Pancreas (tissue), 10 donors: ENCODE results near the gene GNAQ. TPM values are rescaled to one million over a fixed set of nuclear protein-coding genes. Genes with fewer than 3 reads are reported as not detected.
A peak's percentile ranks its signal among the peaks of the same experiment; 100 is the strongest.

Source experiments
- ATAC-seq, 4 donors: fragments of 200-7000 bp; cut with Tn5 transposase; one replicate each; pipeline versions ENCODE4 v1.8.0 to v1.9.1; 2020; ENCODE audit warnings: mild to moderate bottlenecking in 4 of 4, moderate library complexity in 4 of 4
- DNase-seq, 6 donors: peaks; one replicate each; pipeline ENCODE4 v3.0.0-alpha.2; 2020
- FAIRE-seq: peaks from 2 replicates; lab custom pipeline; 2012; peaks lifted over from hg19 to GRCh38; lab: Jason Lieb, UNC
- H3K27ac ChIP-seq, 4 donors: fragments of 200-600 bp; sonication (generic); 1 replicate in 3 of 4; 2 replicates in 1 of 4; pipeline versions ENCODE4 v1.5.0 to v1.8.0; 2020
- H3K27me3 ChIP-seq, 4 donors: fragments of 200-600 bp; one replicate each; pipeline ENCODE4 v1.8.0; 2021
- H3K36me3 ChIP-seq, 3 donors: fragments of 200-600 bp; sonication (generic) in 1 of 3; one replicate each; pipeline versions ENCODE4 v1.5.0 to v1.8.0; 2020 to 2021
- H3K4me1 ChIP-seq, 3 donors: fragments of 200-600 bp; one replicate each; pipeline ENCODE4 v1.8.0; 2021
- H3K4me3 ChIP-seq, 4 donors: fragments of 200-600 bp; sonication (generic) in 2 of 4; one replicate each; pipeline versions ENCODE4 v1.5.0 to v1.8.0; 2020 to 2021
- H3K9me3 ChIP-seq, 4 donors: fragments of 200-600 bp; one replicate each; pipeline ENCODE4 v1.8.0; 2021
- CTCF ChIP-seq, 4 donors: fragments of 200-600 bp; sonication (generic) in 3 of 4; IDR thresholded peaks; one replicate each; pipeline versions ENCODE4 v1.5.0 to v1.8.0; 2021; ENCODE audit warnings: antibody characterized with exemption in 4 of 4
- WGBS, 2 donors: extraction: QIAGEN DNeasy Blood & Tissue Kit; methylation state at CpG; one replicate each; pipeline ENCODE4 v1.1.7; 2013; 5-methylcytosine and 5-hydroxymethylcytosine counted together
- intact Hi-C, 3 donors: fragments of 100-400 bp; cut with DNase I; formaldehyde crosslinking; loops; one replicate each; pipeline versions ENCODE4 v1.11.1 to v1.14.2; 2022
- polyA plus RNA-seq, 2 donors: library from polyadenylated mRNA; stranded (reverse); fragments of 200-250 nt; gene quantifications; one replicate each; pipeline ENCODE4 v1.2.3, GENCODE V29; 2013
- total RNA-seq, 6 donors: library from RNA; stranded (reverse); fragmentation: NEBNext Ultra II Directional in 4 of 6; extraction: Animal tissue kit (Norgen Biotek cat#: 25700) in 4 of 6; gene quantifications; one replicate each; pipeline versions ENCODE4 v1.2.1 to v1.2.4, GENCODE V29; 2021 to 2023
- donor health status: healthy with polysubstance abuse.
- donor health status: DM: no; HTN: no; CAD: no; lungs with moderate emphysema.
- donor health status: DM: no; HTN: no; CAD: no.
- donor health status: control.
- donor health status: control.
- donor health status: Bipolar disorder and iron deficiency.
- donor health status: DM: yes; HTN: yes; CAD: no.
- donor health status: DM: no; HTN: no; CAD: no.
- donor health status: DM: no; HTN: no; CAD: no.
- donor health status: DM: yes; HTN: yes; CAD: no.

The GNAQ gene
- total and polyA plus RNA-seq, 8 donors = 6.7 to 33.8 (median 18.2) TPM

- Histone ChIP-seq H3K27me3 (no peaks in the 10 kb centered on the region), H3K4me1 (peaks cover 0 to 4% (median 0%) of the 10 kb centered on the region in 3 donors), H3K9me3 (no peaks in the 10 kb centered on the region), H3K36me3 (no peaks in the 10 kb centered on the region), H3K4me3 (no peak overlapping the region), H3K27ac (no peak overlapping the region)
- DNase-seq (no peak), FAIRE-seq (no peak), ATAC-seq (no peak)
- TF ChIP-seq CTCF (IDR thresholded peaks at IDR 0.05) = no peak
- intact Hi-C loops = loop anchor here in 2 of 3 donors (5.0 to 10.0 kb wide), 2 partner anchors 293 to 315 kb away; no protein-coding TSS in a partner anchor
- 63 to 68% methylated on average over 1 of the region's 1 CpG for WGBS, 2 donors
These were observed 281.3 kb downstream of the GNAQ start for GRCh38 chr9:77750284-77750683.

GRCh38 chr9:77748214-77748772 is 283.3 kb downstream of the GNAQ start:
- ATAC-seq (no peak), DNase-seq (no peak), FAIRE-seq (no peak)
- H3K4me3 ChIP-seq = no peak overlapping the region
- no peaks in the 10 kb centered on the region for H3K9me3 ChIP-seq
- no peaks in the 10 kb centered on the region for H3K36me3 ChIP-seq
- no peaks in the 10 kb centered on the region for H3K27me3 ChIP-seq
- intact Hi-C loops = no loop called here
- no peak overlapping the region for H3K27ac ChIP-seq
- H3K4me1 ChIP-seq = peaks cover 0 to 4% (median 0%) of the 10 kb centered on the region in 3 donors
- TF ChIP-seq CTCF (IDR thresholded peaks at IDR 0.05) = no peak

GRCh38 chr9:77747163-77747562 is 284.4 kb downstream of the GNAQ start:
- TF ChIP-seq CTCF (IDR thresholded peaks at IDR 0.05) = no peak
- Histone ChIP-seq H3K4me3 (no peak overlapping the region), H3K4me1 (peaks cover 0 to 4% (median 0%) of the 10 kb centered on the region in 3 donors), H3K9me3 (no peaks in the 10 kb centered on the region), H3K27ac (no peak overlapping the region), H3K27me3 (no peaks in the 10 kb centered on the region), H3K36me3 (no peaks in the 10 kb centered on the region)
- no peak for DNase-seq
- peak; percentile 54 for FAIRE-seq
- intact Hi-C loops = no loop called here
- ATAC-seq = no peak

GRCh38 chr9:77744841-77745430 is 286.7 kb downstream of the GNAQ start:
- H3K4me1 ChIP-seq = peaks cover 0 to 2% (median 0%) of the 10 kb centered on the region in 3 donors
- no peak for DNase-seq
- no peaks in the 10 kb centered on the region for H3K36me3 ChIP-seq
- 55 to 67% methylated on average over 6 of the region's 6 CpGs for WGBS, 2 donors
- H3K4me3 ChIP-seq = no peak overlapping the region
- H3K9me3 ChIP-seq = no peaks in the 10 kb centered on the region
- TF ChIP-seq CTCF (IDR thresholded peaks at IDR 0.05) = no peak
- intact Hi-C loops = no loop called here
- ATAC-seq = no peak
- H3K27ac ChIP-seq = no peak overlapping the region
- no peak for FAIRE-seq
- H3K27me3 ChIP-seq = no peaks in the 10 kb centered on the region

- WGBS, 2 donors = 80 to 90% methylated on average over 1 of the region's 1 CpG
- no peak for ATAC-seq
- no peak for FAIRE-seq
These were observed 288.2 kb downstream of the GNAQ start for GRCh38 chr9:77743386-77743785.

More at GRCh38 chr9:77743386-77743785, 288.2 kb downstream of the GNAQ start:
- Histone ChIP-seq H3K27ac (no peak overlapping the region), H3K4me3 (no peak overlapping the region), H3K9me3 (no peaks in the 10 kb centered on the region), H3K27me3 (no peaks in the 10 kb centered on the region), H3K36me3 (no peaks in the 10 kb centered on the region), H3K4me1 (no peaks in the 10 kb centered on the region)
- DNase-seq = no peak
- intact Hi-C loops = no loop called here
- TF ChIP-seq CTCF (IDR thresholded peaks at IDR 0.05) = no peak
